AG04450 (cell line): ENCODE data around the gene ACOT7. TPM values are rescaled to one million over a fixed set of nuclear protein-coding genes. Genes with fewer than 3 reads are reported as not detected.

Experiments used
- CTCF ChIA-PET: fragments of 300-600, 350-600 bp; formaldehyde crosslinking; extraction: SDS; loops from one replicate; lab custom pipeline; 2022; ENCODE audit warnings: antibody characterized with exemption, inconsistent platforms; lab: Charles Lee
- POLR2A ChIA-PET: fragments of 350-600 bp; formaldehyde crosslinking; extraction: SDS; loops from one replicate; lab custom pipeline; 2021; ENCODE audit warnings: antibody characterized with exemption, inconsistent platforms; lab: Yijun Ruan, JAX
- DNase-seq: peaks from one replicate; pipeline ENCODE4 v3.0.0-alpha.2; 2011; ENCODE audit warnings: low read depth, low spot score
- H3K27ac ChIP-seq: one replicate; pipeline ENCODE4 v1.5.1; 2012; ENCODE audit warnings: low read depth, low read length, control low read depth
- H3K27me3 ChIP-seq: one replicate; pipeline ENCODE4 v1.6.0; 2012; ENCODE audit warnings: low read length; ENCODE audit not compliant: control insufficient read depth, insufficient read depth
- H3K4me3 ChIP-seq: 2 replicates; pipeline ENCODE4 v1.5.1; 2011; ENCODE audit warnings: mild to moderate bottlenecking, low read depth, low read length, control low read depth
- H3K9me3 ChIP-seq: 2 replicates; pipeline ENCODE4 v1.5.1; 2012; ENCODE audit warnings: low read length; ENCODE audit not compliant: control insufficient read depth, insufficient read depth
- polyA plus RNA-seq: library from polyadenylated mRNA; depleted of rRNA; stranded (reverse); fragments of >200 nt; gene quantifications from 2 replicates; pipeline ENCODE4 v1.2.3, GENCODE V29; 2011
- TF ChIP-seq, protein P1 (sequence below): IDR thresholded peaks from 2 replicates; pipeline ENCODE4 v1.5.1; 2011; ENCODE audit warnings: low read depth, low read length, control low read depth, inconsistent platforms

Gene ACOT7
- polyA plus RNA-seq, 1 experiment, result 80.1 TPM

DNA sequence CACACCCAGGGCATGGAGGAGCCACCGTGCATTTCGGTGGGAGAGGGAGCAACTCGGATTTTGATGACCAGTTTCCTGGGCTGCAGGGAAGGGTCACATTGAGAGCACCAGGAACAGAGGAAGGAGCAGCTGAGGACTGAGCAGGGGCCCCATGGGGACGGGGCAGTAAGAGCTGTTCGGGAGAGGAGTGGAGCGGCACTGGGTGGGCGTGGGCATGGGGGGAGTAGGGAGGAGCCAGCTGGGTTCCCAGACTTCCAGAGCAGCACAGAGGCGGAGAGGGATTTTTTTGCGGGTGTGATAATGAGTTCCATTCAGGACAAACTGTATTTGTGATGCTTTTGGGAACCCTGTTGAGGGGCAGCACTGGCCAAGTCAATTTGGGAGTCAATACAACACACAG is 115.3 kb downstream of the ACOT7 start:
- DNase-seq, result no peak
- TF ChIP-seq, protein P1, sequence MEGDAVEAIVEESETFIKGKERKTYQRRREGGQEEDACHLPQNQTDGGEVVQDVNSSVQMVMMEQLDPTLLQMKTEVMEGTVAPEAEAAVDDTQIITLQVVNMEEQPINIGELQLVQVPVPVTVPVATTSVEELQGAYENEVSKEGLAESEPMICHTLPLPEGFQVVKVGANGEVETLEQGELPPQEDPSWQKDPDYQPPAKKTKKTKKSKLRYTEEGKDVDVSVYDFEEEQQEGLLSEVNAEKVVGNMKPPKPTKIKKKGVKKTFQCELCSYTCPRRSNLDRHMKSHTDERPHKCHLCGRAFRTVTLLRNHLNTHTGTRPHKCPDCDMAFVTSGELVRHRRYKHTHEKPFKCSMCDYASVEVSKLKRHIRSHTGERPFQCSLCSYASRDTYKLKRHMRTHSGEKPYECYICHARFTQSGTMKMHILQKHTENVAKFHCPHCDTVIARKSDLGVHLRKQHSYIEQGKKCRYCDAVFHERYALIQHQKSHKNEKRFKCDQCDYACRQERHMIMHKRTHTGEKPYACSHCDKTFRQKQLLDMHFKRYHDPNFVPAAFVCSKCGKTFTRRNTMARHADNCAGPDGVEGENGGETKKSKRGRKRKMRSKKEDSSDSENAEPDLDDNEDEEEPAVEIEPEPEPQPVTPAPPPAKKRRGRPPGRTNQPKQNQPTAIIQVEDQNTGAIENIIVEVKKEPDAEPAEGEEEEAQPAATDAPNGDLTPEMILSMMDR, result no peak
- Histone ChIP-seq H3K4me3 (no peak overlapping the region), H3K27ac (no peak overlapping the region), H3K9me3 (no peaks in the 10 kb centered on the region; the same call in 1 of the 2 replicates), H3K27me3 (no peaks in the 10 kb centered on the region)
- ChIA-PET POLR2A (no interaction called here), CTCF (no interaction called here)

DNA sequence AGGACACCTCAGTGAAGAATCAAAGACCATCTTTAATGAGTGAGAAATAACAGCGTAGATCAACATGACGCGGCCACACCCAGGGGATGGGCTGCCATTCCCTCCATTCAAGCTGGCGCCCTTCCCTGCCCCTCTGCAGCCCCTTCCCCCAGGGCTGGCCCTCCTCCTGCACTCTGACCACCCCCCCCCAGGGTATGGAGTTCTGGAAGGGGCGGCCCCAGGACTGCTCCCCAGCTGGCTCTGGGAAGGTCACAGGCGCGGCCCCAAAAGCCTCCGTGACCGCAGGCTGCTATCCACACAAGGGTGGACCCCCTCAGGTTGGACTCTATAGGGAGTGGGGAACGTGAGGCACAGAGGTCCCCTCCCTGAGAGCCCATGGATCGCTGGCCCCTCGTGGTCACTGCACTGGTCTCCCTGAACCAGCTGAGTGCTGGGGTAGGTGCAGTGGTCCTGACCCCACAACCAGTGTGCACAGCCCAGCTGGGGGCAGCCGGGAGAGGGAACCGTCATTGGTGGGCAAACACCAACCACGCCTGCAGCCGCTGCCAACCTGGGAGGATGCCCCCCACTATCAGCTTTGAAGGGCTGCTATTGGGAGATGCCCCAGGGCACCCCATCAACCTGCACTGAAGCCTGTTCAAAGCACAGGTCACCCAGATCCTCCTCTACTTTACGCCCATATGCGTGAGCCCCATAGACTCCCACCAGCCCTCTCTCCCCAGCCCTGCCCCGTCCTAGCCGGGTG is 116.6 kb downstream of the ACOT7 start:
- POLR2A ChIA-PET, result no interaction called here
- Histone ChIP-seq H3K9me3 (no peaks in the 10 kb centered on the region; the same call in 1 of the 2 replicates), H3K27me3 (no peaks in the 10 kb centered on the region), H3K27ac (peak overlapping the region; percentile 86), H3K4me3 (no peak overlapping the region)
- DNase-seq, result no peak
- CTCF ChIA-PET, result interaction anchor here (0.6 to 1.1 kb wide), 2 partner anchors 30 to 32 kb away, joined by 3 to 5 read pairs; no protein-coding TSS in a partner anchor
- TF ChIP-seq, protein P1, result no peak

GRCh38 chr1:6275826-6276782 is 117.5 kb downstream of the ACOT7 start:
- DNase-seq, result peak; percentile 66
- ChIA-PET POLR2A (no interaction called here), CTCF (interaction anchor here (0.6 to 1.1 kb wide), 5 partner anchors 29 to 300 kb away, joined by 3 to 5 read pairs (median 3); no protein-coding TSS in a partner anchor)
- Histone ChIP-seq H3K27ac (peak overlapping the region; percentile 86), H3K27me3 (no peaks in the 10 kb centered on the region), H3K4me3 (peak overlapping the region; percentile 41), H3K9me3 (no peaks in the 10 kb centered on the region; the same call in 1 of the 2 replicates)
- TF ChIP-seq, protein P1, result no peak

- H3K4me3 ChIP-seq, result no peak overlapping the region
- DNase-seq, result no peak
- no peaks in the 10 kb centered on the region for H3K27me3 ChIP-seq
- POLR2A ChIA-PET, result no interaction called here
- H3K27ac ChIP-seq, result no peak overlapping the region
- no peaks in the 10 kb centered on the region; the same call in 1 of the 2 replicates for H3K9me3 ChIP-seq
- TF ChIP-seq, protein P1, result no peak
- CTCF ChIA-PET, result interaction anchor here (1.0 kb wide), 1 partner anchor 28 kb away, joined by 3 read pairs; no protein-coding TSS in a partner anchor
These were observed 118.9 kb downstream of the ACOT7 start for GRCh38 chr1:6274622-6275139.
